ENCODE results near the gene FHIT.

- TF ChIP-seq, protein P1, sequence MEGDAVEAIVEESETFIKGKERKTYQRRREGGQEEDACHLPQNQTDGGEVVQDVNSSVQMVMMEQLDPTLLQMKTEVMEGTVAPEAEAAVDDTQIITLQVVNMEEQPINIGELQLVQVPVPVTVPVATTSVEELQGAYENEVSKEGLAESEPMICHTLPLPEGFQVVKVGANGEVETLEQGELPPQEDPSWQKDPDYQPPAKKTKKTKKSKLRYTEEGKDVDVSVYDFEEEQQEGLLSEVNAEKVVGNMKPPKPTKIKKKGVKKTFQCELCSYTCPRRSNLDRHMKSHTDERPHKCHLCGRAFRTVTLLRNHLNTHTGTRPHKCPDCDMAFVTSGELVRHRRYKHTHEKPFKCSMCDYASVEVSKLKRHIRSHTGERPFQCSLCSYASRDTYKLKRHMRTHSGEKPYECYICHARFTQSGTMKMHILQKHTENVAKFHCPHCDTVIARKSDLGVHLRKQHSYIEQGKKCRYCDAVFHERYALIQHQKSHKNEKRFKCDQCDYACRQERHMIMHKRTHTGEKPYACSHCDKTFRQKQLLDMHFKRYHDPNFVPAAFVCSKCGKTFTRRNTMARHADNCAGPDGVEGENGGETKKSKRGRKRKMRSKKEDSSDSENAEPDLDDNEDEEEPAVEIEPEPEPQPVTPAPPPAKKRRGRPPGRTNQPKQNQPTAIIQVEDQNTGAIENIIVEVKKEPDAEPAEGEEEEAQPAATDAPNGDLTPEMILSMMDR (IDR thresholded peaks at IDR 0.05), result no peak
- TF ChIP-seq POLR2AphosphoS5 (IDR thresholded peaks at IDR 0.05) (no peak), EP300 (IDR thresholded peaks at IDR 0.05) (no peak), POLR2A (IDR thresholded peaks at IDR 0.05) (no peak)
Measured at GRCh38 chr3:59774634-59775033, 1476.6 kb downstream of the FHIT start.
